SIG-M5 (cell line): ENCODE results near the gene PTPN12.

Source experiments
- DNase-seq: peaks from one replicate; lab custom pipeline; 2025; lab: John Stamatoyannopoulos, UW

The PTPN12 gene

DNA sequence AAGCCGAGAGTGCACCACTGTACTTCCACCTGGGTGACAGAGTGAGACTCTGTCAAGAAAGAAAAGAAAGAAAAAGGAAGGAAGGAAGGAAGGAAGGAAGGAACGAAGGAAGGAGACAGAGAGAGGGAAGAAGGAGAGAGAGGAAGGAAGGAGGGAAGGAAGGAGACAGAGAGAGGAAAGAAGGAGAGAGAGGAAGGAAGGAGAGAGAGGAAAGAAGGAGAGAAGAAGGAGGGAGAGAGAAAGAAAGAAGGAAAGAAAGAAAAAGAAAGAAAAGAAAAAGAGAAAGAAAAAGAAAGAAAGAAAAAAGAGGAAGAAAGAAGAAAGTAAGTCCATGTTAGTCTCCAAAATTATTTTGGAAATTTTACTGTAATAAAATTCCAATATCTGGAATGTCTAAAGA lies 125.8 kb downstream of the PTPN12 start:
- DNase-seq, result no peak

DNA sequence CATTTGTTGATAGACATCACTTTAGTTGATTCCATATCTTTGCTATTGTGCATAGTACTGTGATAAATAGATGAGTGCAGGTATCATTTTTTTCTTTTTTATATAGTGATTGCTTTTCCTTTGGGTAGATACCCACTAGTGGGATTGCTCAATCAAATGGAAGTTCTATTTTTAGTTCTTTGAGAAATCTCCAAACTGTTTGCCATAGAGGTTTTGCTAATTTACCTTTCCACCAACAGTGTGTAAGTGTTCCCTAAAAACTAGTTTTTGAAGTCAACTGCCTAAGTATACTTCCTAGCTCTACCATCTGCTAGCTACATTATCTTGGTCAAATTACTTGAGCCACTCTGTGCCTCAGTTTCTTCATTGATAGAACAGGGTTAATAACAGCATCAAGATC lies 127.6 kb downstream of the PTPN12 start:
- DNase-seq, result no peak

DNA sequence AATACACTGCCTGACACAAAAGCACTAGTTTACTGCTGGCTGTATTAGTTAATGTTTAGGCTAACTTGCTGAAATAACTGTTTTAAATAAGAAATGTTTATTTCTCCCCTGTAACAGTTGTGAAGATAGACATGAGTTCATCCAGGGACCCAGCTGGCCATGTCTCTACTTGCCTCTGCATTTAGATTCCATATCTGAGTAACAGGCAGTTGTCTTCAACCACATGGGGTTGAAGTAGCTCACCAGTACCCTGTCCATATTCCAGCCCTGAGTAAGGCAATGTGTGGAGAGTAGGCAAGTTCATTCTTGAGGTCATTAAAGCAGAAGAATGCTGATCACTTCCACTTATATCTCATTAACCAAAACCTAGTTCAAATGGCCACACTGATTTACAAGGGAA lies 128.1 kb downstream of the PTPN12 start:
- DNase-seq, result no peak

DNA sequence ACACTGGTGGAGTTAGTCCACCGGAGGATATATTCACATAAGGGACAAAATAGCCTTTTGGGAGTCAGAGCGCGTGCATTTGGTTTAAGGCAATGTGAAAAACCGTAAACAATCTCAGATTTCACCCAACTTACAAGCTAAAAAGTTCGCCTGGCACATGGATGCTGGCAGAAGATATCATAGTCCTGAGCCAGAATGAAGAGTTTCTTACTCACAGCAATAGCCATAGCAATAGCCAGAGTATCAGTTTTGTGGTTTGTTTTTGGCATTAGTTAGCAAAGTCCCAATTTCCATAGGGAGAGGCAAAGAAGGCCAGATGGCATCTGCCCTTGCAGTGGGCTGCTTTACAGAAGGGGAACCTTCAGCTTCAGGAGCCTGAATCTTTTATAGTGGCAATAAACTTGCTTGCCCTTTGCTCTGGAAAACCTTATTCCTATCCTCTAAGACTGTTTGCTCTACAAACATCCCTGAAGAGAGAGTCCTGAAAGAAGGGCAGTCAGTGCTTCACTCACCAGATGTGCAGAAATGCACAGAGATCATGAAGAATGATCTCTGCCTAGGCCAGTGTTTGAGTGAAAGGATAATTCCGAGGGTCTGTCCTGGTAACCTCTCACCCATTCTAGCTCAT lies 130.5 kb downstream of the PTPN12 start:
- no peak for DNase-seq

DNA sequence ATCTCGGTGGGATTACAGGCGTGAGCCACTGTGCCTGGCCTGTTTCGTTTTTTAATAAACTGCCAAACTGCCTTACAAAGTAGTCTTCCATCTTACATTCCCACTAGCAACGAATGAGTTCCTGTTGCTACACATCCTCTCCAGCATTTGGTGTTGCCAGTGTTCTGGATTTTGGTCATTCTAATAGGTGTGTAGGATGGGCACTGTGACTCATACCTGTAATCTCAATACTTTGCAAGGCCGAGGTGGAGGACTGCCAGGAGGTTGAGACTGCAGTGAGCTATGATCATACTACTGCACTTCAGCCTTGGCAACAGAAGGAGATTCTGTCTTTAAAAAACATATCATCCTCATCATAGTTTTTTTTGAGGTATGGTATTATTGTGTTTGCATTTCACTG lies 137.8 kb downstream of the PTPN12 start:
- DNase-seq, result no peak

DNA sequence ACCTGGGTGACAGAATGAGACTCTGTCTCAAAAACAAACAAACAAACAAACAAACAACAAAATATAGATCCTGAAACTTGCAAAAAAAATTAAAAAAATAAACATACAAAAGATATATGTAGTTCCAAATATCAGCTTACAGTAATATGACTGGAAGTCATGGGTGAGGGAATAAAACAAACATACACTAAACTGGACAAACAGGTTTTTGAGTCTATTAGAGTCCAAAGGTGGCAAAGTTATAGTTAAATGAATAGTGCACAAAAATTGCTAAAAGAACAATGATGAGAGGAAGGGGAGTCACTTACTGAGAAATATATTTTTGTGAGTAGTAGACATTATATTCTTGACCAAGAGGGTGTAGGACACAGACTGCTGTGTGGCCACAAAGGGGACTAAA lies 142.5 kb downstream of the PTPN12 start:
- no peak for DNase-seq

DNA sequence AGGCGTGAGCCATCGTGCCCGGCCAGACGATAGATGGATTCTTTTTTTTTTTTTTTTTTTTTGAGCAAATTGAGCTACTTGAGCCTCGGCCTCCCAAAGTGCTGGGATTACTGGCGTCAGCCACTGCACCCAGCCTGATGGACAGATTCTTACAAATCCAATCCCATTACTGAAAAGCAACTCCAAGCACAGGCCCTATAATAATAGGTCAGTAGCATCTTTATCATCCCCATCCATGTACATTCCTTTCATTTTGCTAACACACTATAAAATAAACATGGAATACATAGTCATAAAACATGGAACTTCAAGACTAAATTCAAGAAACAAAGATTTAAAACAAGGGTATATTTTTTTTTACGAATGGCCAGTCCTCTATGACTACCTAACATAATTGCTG lies 143.2 kb downstream of the PTPN12 start:
- no peak for DNase-seq

DNA sequence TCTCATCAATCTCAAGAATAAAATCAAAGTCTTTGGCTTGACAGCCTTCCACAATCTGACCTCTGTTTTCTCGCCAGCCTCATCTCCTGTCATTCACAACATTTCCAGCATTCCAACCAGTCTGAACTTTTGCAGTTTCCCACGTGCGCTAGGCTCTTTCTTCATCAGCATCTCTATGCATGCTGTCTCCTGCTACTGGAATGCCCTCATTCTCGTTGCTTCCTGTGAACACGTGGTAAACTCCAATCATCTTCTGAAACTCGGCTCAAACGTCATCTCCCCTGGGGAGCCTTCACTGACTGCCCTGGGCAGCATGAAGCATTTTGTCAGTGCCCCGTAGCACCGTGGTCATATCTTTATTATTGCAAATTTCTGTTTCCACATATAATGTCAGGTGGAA lies 146.9 kb downstream of the PTPN12 start:
- DNase-seq, result no peak

DNA sequence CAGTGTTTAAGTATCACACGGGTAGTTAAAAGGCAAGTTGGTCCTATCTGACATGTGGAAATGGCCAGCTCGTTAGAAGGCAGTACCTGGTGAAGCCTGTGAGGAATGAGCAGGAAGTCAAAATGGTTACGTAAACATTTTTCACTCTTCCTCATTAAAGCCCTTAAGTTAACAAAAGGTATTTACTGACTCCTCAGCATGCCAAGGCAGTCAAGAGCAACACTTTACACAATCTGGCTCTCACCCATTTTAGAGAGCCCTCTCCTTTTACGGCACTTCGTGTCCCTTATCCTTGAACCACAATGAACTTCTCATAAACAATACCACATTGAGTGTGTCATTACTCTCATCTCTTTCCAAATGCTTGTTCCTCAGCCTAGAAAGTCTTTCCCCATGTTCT lies 148.1 kb downstream of the PTPN12 start:
- DNase-seq, result peak; percentile 18

DNA sequence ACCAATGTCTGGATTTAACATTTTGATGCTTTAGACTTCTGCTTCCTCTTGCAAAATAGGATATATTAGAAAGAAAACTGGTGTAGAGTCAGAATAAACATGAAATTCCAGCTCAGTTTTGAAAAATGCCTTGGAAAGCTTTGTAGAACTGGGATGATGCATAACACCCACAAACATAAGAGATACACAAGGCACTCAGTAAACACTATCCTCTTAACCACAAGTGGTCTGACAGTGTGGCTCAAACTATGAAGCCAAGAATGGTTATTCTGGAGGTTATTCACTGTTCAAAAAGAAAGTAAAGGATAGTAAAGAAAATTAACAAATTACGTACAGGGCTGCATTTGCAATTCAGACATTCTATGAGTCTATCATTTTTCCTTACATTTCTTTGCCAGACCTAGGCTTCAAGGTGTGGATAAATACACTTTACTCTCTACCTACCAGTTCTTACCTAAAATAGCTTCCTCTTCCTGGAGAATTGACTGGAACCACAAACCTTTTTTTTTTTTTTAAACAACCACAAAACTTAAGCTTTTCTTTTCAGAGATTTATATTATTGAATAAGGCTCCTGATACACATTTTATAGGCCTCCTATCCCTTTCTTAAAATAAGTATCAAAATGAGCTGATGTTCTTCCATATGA lies 150.1 kb downstream of the PTPN12 start:
- DNase-seq, result no peak

DNA sequence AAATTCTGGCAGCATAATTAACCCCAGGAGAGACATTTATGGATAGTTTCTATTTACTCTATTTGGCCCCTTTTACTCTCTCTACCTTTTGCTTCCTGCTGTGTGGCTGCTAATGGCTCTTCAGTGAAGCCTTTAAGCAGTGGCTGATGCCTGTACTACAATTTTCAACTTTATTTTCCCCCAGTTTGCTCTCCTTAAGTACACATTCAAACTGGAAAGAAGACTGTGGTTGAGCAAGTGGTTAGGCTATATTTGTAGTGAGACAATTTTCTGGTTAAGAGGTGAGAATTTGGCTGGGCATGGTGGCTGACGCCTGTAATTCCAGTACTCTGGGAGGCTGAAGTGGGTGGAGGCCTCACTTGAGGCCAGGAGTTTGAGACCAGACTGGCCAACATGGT lies 150.7 kb downstream of the PTPN12 start:
- no peak for DNase-seq
